HepG2 (cell line): ENCODE results near the gene TM4SF18. TPM values are rescaled to one million over a fixed set of nuclear protein-coding genes. Genes with fewer than 3 reads are reported as not detected.

Experiments
- CHD4 ChIP-seq: fragments of 200-600 bp; sonication (generic); IDR thresholded peaks from 2 replicates; pipeline ENCODE4 v1.7.0; 2017; ENCODE audit warnings: mild to moderate bottlenecking, low read length, borderline replicate concordance
- FOXJ3 ChIP-seq: sonication (generic); formaldehyde crosslinking; IDR thresholded peaks from 2 replicates; pipeline ENCODE4 v1.4.0; 2020; ENCODE audit warnings: missing genetic modification reagents, mild to moderate bottlenecking, borderline replicate concordance
- HNF1B ChIP-seq: sonication (generic); formaldehyde crosslinking; IDR thresholded peaks from 2 replicates; pipeline ENCODE4 v1.5.1; 2020; ENCODE audit warnings: mild to moderate bottlenecking, moderate library complexity, missing genetic modification reagents
- HOXA5 ChIP-seq: sonication (generic); formaldehyde crosslinking; IDR thresholded peaks from 2 replicates; pipeline ENCODE4 v1.4.0; 2020; ENCODE audit warnings: missing genetic modification reagents
- JARID2 ChIP-seq: sonication (generic); formaldehyde crosslinking; IDR thresholded peaks from 2 replicates; pipeline ENCODE4 v1.8.1; 2023; ENCODE audit warnings: missing genetic modification reagents, inconsistent platforms; ENCODE audit not compliant: insufficient replicate concordance
- KDM1A ChIP-seq: IDR thresholded peaks from 2 replicates; pipeline ENCODE4 v1.6.1; 2016; ENCODE audit warnings: missing compliant biosample characterization
- NCOR1 ChIP-seq: fragments of 200-600 bp; sonication (generic); IDR thresholded peaks from 2 replicates; pipeline ENCODE4 v1.7.0; 2017; ENCODE audit warnings: antibody characterized with exemption, low read length, borderline replicate concordance
- NR0B2 ChIP-seq: sonication (generic); formaldehyde crosslinking; IDR thresholded peaks from 2 replicates; pipeline ENCODE4 v1.4.0; 2020; ENCODE audit warnings: mild to moderate bottlenecking, missing genetic modification reagents
- ONECUT2 ChIP-seq: sonication (generic); formaldehyde crosslinking; IDR thresholded peaks from 2 replicates; pipeline ENCODE4 v1.4.0; 2020; ENCODE audit warnings: missing genetic modification reagents
- PCBP1 ChIP-seq: fragments of 200-400 bp; formaldehyde crosslinking; IDR thresholded peaks from 2 replicates; pipeline ENCODE4 v1.6.1; 2017; ENCODE audit warnings: mild to moderate bottlenecking, low read depth, low read length, borderline replicate concordance
- PLSCR1 ChIP-seq: sonication (generic); formaldehyde crosslinking; IDR thresholded peaks from 2 replicates; pipeline ENCODE4 v1.5.0; 2020; ENCODE audit warnings: missing genetic modification reagents, mild to moderate bottlenecking, borderline replicate concordance
- POLR2AphosphoS5 ChIP-seq: IDR thresholded peaks from 2 replicates; pipeline ENCODE4 v1.6.1; 2012; ENCODE audit warnings: low read depth, low read length
- SATB2 ChIP-seq: sonication (generic); formaldehyde crosslinking; IDR thresholded peaks from 2 replicates; pipeline ENCODE4 v1.5.0; 2020; ENCODE audit warnings: missing genetic modification reagents
- TRIM22 ChIP-seq: fragments of 450-650 bp; IDR thresholded peaks from 2 replicates; pipeline ENCODE4 v1.6.1; 2017
- ZBTB8A ChIP-seq: sonication (generic); formaldehyde crosslinking; IDR thresholded peaks from 2 replicates; pipeline ENCODE4 v1.4.0; 2020; ENCODE audit warnings: mild to moderate bottlenecking, low read depth, missing genetic modification reagents, borderline replicate concordance
- ZFP1 ChIP-seq: IDR thresholded peaks from 2 replicates; pipeline ENCODE4 v1.6.1; 2016
- ZNF230 ChIP-seq: sonication (generic); formaldehyde crosslinking; IDR thresholded peaks from 2 replicates; pipeline ENCODE4 v1.4.0; 2020; ENCODE audit warnings: mild to moderate bottlenecking, missing genetic modification reagents
- ZNF367 ChIP-seq: sonication (generic); formaldehyde crosslinking; IDR thresholded peaks from 2 replicates; pipeline ENCODE4 v1.4.0; 2020; ENCODE audit warnings: missing genetic modification reagents, borderline replicate concordance
- ZNF878 ChIP-seq: sonication (generic); formaldehyde crosslinking; IDR thresholded peaks from 2 replicates; pipeline ENCODE4 v1.8.1; 2023; ENCODE audit warnings: mild to moderate bottlenecking, missing genetic modification reagents, moderate library complexity
- polyA plus RNA-seq, 8 experiments: library from polyadenylated mRNA; depleted of rRNA in 3 of 8; stranded (reverse) in 7 of 8; unstranded in 1 of 8; fragments of >200 nt; fragmentation: Illumina TruSeq in 4 of 8; extraction: Trizol in 4 of 8; gene quantifications; 2 replicates each; pipeline versions ENCODE4 v1.2.1 to v1.2.3, GENCODE V29; 2011 to 2016; ENCODE audit warnings: low read depth in 4 of 8, missing spikeins in 1 of 8, mixed read lengths in 1 of 8; ENCODE audit not compliant: insufficient read depth in 1 of 8
- total RNA-seq, 5 experiments: library from RNA; depleted of rRNA; stranded (reverse); fragments of >200 nt; fragmentation: Illumina TruSeq; extraction: Trizol; gene quantifications; 2 replicates each; pipeline ENCODE4 v1.2.3, GENCODE V29; 2016; ENCODE audit warnings: low read depth in 1 of 5
- TF ChIP-seq, protein P1 (sequence below): sonication (generic); formaldehyde crosslinking; IDR thresholded peaks from 2 replicates; pipeline ENCODE4 v1.4.0; 2020; ENCODE audit warnings: missing genetic modification reagents
- TF ChIP-seq, protein P2 (sequence below): sonication (generic); formaldehyde crosslinking; IDR thresholded peaks from 2 replicates; pipeline ENCODE4 v1.8.1; 2023; ENCODE audit warnings: mild to moderate bottlenecking, inconsistent platforms, moderate library complexity, missing genetic modification reagents, borderline replicate concordance

The TM4SF18 gene
- total and polyA plus RNA-seq, 2 of the 13 experiments (the other 11 are each of a cell fraction or from before 2014, with no cell fraction given), result 0.15 TPM; not detected in 1

- TF ChIP-seq PCBP1 (no peak), FOXJ3 (CRISPR knock-in tag) (peak; percentile 89; the same call in 1 of the 2 replicates), ZNF367 (no peak), ZNF230 (no peak), KDM1A (peak; percentile 18; the same call in 1 of the 2 replicates), PLSCR1 (CRISPR knock-in tag) (no peak), HOXA5 (CRISPR knock-in tag) (peak; percentile 88), SATB2 (CRISPR knock-in tag) (peak; percentile 81; the same call in 1 of the 2 replicates), TRIM22 (no peak), ZFP1 (CRISPR knock-in tag) (no peak), NCOR1 (peak; percentile 31; the same call in 1 of the 2 replicates), NR0B2 (CRISPR knock-in tag) (no peak), CHD4 (no peak), POLR2AphosphoS5 (peak; percentile 99), ZNF878 (peak; percentile 85; the same call in 1 of the 2 replicates), HNF1B (CRISPR knock-in tag) (peak; percentile 59; the same call in 1 of the 2 replicates), ONECUT2 (CRISPR knock-in tag) (0 out of 2 replicates have a peak, but pooled peaks have one; percentile 43), JARID2 (CRISPR knock-in tag) (no peak), ZBTB8A (no peak)
- TF ChIP-seq, protein P1, sequence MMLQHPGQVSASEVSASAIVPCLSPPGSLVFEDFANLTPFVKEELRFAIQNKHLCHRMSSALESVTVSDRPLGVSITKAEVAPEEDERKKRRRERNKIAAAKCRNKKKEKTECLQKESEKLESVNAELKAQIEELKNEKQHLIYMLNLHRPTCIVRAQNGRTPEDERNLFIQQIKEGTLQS (CRISPR knock-in tag), result peak; percentile 23; the same call in 1 of the 2 replicates
- TF ChIP-seq, protein P2, sequence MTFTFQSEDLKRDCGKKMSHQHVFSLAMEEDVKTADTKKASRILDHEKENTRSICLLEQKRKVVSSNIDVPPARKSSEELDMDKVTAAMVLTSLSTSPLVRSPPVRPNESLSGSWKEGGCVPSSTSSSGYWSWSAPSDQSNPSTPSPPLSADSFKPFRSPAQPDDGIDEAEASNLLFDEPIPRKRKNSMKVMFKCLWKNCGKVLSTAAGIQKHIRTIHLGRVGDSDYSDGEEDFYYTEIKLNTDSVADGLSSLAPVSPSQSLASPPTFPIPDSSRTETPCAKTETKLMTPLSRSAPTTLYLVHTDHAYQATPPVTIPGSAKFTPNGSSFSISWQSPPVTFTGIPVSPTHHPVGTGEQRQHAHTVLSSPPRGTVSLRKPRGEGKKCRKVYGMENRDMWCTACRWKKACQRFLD (CRISPR knock-in tag), result peak; percentile 43; the same call in 1 of the 2 replicates
These were observed 44.2 kb upstream of the TM4SF18 start, which contains the start of gene TM4SF1 (continued) for GRCh38 chr3:149377408-149378364.
